Activated CD4-positive, CD25-positive, alpha-beta regulatory T cell treated with anti-CD3 and anti-CD28 coated beads, Interleukin-2, amount 50 U/mL, for 16 hours (primary cell): ENCODE data around the gene RUVBL2.

Experiments
- DNase-seq: peaks from one replicate; pipeline ENCODE4 v3.0.0-alpha.2; 2020; ENCODE audit warnings: low read depth, low spot score

Gene RUVBL2

GRCh38 chr19:48964205-48965039, 29.3 kb upstream of the RUVBL2 start:
- no peak for DNase-seq

GRCh38 chr19:48965040-48965805, 28.5 kb upstream of the RUVBL2 start, which contains the start of gene FTL:
TSS of gene FTL (plus strand) at chr19:48965309. CDS start at chr19:48965508, 199 bp downstream.
- DNase-seq, result peak; percentile 75

- peak; percentile 83 for DNase-seq
Observed at GRCh38 chr19:48965806-48966540, 27.7 kb upstream of the RUVBL2 start.

- no peak for DNase-seq
Observed at GRCh38 chr19:48966541-48967345, 26.9 kb upstream of the RUVBL2 start.

- no peak for DNase-seq
Observed at GRCh38 chr19:48967346-48968178, 26.1 kb upstream of the RUVBL2 start.

- no peak for DNase-seq
Observed at GRCh38 chr19:48968179-48968661, 25.5 kb upstream of the RUVBL2 start.

GRCh38 chr19:48968813-48969218, 24.9 kb upstream of the RUVBL2 start:
- DNase-seq, result no peak

- no peak for DNase-seq
Observed at GRCh38 chr19:48969276-48970138, 24.2 kb upstream of the RUVBL2 start.

- no peak for DNase-seq
Observed at GRCh38 chr19:48970139-48970766, 23.4 kb upstream of the RUVBL2 start.

GRCh38 chr19:48970923-48971395, 22.7 kb upstream of the RUVBL2 start:
- peak; percentile 58 for DNase-seq

GRCh38 chr19:48975947-48976847, 17.5 kb upstream of the RUVBL2 start:
- no peak for DNase-seq

- no peak for DNase-seq
Observed at GRCh38 chr19:48977061-48977460, 16.6 kb upstream of the RUVBL2 start.

GRCh38 chr19:48982280-48982679, 11.4 kb upstream of the RUVBL2 start:
- DNase-seq, result no peak

GRCh38 chr19:48985711-48986110, 8.0 kb upstream of the RUVBL2 start:
- no peak for DNase-seq

GRCh38 chr19:48986211-48986610, 7.5 kb upstream of the RUVBL2 start:
- no peak for DNase-seq

GRCh38 chr19:48987323-48987722, 6.4 kb upstream of the RUVBL2 start:
- no peak for DNase-seq

- no peak for DNase-seq
Observed at GRCh38 chr19:48988286-48988685, 5.4 kb upstream of the RUVBL2 start.
